GM15510 (cell line): Measurements from ENCODE around the gene PFDN4.

Experiments used
- POLR2A ChIP-seq: IDR thresholded peaks from 3 replicates; pipeline ENCODE4 v1.6.1; 2011; ENCODE audit warnings: borderline replicate concordance; ENCODE audit not compliant: insufficient read length; ENCODE audit errors: extremely low read depth

Gene PFDN4

DNA sequence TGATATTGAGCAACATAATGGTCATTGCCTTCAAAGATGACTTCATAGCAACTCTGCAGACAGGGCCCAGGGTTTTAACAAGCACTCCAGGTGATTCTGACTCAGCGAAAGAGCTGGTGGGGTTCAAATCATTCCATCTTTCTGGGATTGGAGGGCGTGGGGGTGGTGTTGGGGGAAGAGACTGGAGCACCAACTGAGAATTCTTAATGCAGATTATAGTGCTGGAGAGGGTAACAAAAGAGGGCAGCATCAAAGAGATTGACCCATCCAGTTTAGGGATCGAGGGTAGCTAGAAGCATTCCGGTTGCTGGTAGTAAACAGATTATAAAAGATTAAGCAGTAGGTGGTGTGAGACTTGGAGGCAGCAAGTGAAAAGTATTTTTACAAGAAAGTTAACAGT lies 15.9 kb downstream of the PFDN4 start:
- no peak for TF ChIP-seq POLR2A

DNA sequence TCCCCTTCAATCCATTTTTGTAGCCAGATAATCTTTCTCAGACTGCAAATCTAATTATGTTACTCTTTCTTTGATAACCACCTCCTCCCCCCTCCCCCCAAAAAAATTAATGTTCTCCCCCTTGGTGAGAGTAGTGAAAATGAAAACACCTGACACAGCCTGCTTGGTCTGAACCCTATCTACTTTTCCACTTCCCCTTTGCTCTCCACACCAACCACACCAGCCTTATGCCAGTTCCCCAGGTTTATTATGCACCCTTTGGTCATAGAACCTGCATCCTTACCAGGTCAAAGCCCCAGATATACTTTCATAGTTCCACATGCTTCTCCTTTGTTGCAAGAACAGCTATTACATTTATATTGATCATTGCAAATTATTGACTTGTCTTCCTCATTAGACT lies 19.4 kb downstream of the PFDN4 start:
- TF ChIP-seq POLR2A: no peak

DNA sequence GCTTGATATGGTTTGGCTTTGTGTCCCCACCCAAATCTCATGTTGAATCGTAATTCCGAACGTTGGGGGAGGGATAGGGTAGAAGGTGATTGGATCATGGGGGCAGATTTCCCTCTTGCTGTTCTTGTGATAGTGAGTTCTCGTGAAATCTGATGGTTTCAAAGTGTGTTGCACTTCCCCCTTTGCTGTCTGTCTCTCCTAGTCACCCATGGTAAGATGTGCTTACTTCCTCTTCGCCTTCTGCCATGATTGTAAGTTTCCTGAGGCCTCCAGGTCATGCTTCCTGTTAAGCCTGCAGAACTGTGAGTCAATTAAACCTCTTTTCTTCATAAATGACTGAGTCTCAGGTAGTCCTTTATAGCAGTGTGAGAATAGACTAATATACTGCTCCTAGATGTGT lies 19.9 kb downstream of the PFDN4 start:
- no peak for TF ChIP-seq POLR2A

DNA sequence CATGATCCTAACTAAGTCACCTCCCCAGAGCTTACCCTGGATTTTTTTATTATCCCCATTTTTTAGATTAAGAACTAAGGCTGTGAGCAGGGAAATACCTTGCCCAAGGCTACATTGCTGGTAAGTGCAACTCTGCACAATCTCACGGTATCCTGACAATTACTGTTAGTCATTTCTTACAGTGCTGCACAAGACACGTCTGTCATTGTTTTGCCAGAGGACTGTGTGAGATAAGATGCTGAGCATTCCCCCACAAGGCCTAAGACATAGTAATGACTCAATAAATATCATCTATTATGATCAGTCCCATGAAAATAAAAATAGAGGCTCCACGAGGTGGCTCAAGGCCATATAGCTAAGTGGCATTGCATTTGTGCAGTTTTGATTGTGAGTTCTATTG lies 21.0 kb downstream of the PFDN4 start:
- TF ChIP-seq POLR2A: no peak

DNA sequence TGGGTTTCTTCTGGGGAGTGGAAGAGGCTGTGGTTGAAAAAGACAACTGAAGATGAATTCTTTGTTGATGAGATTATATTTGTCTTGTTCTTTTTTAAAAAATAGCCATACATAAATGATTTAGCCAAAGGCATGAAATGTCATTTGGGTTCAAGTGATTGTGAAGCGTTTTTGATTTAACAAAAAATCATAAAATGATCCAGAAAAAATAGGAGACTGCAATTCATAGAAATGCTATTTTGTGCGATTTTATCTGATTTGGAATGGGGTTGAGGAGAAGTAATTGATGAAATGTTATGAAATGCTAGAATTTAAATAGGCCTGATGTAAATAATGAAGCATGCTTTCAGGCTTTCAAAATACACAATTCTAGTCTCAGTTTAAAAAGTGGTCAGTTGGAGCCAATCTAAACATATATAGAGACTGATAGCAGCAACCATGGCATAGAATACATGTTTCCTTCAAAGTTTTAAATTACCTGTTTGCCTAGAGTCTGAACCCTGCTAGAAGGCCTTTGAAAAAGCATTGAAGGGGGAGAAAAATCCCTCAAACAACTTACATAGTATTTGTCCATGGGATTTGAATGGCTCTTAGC lies 21.8 kb downstream of the PFDN4 start:
- TF ChIP-seq POLR2A: no peak

DNA sequence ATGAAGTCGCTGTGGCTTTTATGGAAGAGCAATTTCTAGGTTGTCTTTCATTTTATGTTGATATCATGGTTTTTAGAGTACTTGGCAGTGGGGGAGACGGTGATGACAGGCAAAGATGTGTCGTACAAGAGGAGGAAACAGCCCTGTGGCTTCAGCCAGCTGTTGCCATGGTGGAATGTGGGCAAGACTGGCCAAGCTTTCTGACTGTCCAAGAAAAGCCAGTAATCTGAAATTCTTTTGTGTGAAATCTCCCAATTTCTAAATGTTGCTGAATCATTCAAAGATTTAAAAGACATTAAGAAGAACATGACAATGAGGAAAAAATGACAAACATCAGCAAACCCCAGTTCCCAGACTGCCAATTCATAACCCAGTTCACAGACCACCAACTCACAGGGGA lies 23.1 kb downstream of the PFDN4 start:
- no peak for TF ChIP-seq POLR2A

DNA sequence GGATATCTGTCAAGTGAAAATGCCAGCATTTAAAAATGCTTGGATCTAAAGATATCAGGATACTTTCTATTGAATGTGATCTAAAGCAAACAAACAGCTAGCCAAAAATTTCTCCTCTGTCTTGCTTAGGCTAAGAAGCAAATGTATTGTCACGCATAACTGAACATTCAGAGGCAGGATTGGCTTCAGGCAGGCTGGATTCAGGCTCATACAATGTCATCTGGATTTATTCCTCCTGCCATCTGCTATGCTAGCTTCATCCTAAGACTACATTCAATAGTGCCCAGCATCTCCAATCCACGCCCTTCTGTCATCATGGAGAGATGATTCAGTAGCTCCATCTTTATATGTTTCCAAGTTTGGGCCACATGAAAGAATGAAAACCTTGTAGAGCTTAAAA lies 27.1 kb downstream of the PFDN4 start:
- no peak for TF ChIP-seq POLR2A

DNA sequence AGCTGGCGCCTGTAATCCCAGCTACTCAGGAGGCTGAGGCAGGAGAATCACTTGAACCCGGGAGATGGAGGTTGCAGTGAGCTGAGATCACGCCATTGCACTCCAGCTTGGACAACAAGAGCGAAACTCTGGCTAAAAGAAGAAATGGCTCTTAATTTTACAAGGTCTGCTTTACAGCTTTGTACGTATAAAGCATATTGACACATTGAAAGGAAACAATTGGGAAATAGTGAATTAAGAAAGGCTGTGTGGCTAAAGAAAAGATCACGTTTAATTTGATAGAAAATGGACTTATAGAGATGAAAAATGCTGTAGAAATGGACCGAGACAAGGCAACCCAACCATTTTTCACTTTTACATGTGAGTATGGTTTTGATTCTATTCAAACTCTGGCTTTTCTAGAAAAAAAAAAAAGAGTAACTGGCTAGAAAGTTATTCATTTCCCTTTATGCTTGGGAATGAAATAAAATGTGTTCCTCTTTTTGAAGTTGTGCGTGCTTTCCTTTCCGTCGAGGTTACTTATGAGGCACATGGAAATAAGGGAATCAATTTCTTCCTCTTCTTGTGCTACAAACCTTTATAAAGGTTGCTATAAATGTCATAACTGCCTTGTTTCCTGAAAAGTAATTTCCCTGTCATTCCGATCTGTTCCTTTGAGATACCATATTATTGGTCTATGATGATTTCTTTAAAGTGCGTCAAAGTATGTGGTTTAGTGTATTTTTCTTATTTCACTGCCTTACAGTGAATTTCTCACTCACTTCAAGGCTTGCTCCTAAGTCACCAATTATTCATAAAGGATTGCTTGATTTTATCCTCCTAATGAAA lies 29.4 kb downstream of the PFDN4 start:
- TF ChIP-seq POLR2A: no peak

DNA sequence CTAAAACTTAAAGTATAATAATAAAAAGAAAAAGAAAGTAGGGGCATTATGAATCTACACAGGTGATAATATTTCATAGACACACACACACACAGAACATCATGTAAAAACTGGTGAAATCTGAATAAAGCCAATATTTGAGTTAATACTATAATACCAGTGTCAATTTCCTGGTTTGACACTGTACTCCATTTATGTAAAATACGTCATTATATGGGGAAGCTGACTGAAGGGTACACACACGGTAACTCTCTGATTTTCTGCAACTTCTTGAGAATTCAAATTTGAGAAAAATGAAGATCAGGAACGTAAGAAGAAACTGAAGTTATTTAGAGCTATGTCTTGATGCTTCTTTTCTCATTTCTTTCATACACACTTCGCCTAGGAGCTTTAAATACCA lies 36.2 kb downstream of the PFDN4 start:
- TF ChIP-seq POLR2A: no peak

DNA sequence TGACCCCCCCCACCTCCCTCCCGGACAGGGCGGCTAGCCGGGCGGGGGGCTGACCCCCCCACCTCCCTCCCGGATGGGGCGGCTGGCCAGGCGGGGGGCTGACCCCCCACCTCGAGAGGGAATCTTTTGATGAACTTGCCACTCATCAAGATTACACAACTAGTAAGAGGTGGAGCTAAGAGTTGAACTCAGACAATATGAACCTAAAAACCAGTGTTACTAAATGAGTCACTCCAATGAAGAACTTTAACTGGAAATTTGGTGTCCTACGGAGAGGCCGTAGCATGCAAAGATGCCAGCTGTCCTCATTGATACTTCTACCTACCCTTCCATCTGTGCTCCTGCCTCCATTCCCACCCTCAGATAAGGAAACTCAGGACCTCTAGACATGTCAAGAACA lies 42.8 kb downstream of the PFDN4 start:
- TF ChIP-seq POLR2A: no peak

DNA sequence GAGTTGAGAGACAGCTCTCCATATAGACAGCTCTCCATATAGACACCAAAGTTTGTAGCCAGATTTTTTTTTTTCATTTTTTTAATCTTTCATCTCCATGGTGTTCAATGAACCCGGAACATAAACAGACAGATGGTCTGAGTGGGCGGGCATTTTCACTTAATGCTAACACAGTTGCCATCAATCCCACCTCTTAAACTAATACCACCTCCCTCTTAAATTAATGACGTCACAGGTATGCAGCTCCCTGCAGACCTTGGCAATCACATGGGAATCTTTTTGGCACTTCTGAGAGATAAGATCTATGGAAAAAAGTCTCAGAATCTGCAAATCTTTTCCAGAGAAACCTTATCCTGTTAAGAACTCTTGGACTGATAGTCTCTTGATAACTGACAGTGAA lies 43.2 kb downstream of the PFDN4 start:
- no peak for TF ChIP-seq POLR2A

DNA sequence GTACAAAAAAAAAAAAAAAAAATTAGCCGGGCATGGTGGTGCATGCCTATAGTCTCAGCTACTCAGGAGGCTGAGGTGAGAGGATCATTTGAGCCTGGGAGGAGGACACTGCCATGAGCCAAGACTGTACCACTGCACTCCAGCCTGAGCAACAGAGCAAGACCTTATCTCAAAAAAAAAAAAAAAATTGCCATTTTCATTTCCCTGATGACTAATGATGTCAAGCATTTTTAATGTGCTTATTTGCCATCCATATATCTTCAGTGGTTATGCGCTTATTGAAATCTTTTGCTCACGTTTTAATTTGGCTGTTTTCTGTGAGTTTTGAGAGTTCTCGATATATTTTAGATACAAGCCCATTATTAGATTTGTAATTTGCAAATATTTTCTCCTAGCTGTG lies 46.7 kb downstream of the PFDN4 start:
- no peak for TF ChIP-seq POLR2A

DNA sequence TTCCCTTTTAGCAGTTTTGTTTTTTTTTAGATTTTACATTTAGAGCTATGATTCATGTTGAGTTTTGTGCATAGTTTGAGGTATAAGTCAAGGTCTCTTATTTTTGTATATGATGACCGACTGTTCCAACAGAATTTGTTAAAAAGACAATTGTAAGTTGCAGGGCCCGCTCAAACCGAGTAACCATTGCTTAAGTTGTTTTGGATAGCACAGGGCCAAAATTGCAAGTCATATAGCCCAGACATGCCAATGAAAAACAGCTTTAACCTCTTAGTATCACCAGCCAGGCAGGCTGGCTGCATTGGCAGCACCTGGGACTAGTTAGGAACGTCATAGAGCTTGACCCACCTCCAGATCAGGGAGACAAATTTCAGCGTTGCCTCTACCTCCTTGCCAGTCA lies 47.3 kb downstream of the PFDN4 start:
- TF ChIP-seq POLR2A: no peak

DNA sequence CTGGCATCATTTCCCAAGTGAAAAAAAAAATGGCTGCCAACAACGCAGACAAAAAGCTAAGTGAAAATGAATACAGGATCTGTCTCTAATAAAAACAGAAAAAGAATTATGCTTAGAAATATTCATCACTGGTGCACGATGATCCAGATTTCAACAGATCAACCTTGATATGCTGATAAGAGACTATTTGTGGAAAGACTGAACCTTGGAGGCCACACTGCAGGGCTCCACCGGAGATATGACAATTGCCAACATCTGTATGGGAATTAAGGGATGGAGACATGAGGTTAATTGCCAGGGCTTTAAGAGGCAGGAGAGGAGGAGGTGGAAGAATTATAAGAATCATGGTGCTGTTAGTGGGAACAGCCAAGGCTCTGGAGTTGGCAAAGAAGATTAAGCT lies 48.3 kb downstream of the PFDN4 start:
- no peak for TF ChIP-seq POLR2A

DNA sequence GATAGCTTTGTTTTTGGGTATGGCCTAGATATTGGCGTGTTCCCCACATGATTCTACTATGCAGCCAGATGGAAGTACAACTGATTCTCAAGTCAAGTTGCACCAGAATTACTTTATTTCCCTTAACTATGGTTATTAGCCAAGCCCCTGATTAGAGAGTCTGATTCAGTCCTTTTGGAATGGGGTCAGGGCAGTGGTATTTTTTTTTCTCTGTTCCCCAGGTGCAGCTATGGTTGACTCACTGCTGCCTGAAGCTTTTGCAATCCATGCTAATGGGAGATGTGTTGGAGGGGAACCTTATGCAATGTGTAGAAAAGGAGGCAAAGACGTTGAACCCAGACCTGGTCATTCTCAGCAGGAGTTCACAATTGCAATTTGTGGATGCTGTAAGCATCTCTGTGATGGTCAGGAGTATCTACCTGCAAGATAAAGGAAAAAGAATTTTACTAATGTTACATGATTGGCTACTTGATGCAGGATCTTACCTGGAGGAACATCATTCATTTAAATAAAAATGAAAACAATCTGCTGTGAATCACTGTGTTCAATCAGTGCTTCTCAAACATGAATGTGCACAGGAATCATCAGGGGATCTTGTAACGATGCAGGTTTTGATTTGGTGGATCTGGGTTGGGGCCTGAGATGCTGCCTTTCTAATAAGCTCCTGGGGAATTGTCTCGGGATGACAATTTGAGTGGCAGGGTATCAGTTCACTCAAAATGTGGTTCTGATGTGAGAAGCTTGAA lies 49.4 kb downstream of the PFDN4 start:
- TF ChIP-seq POLR2A: no peak

DNA sequence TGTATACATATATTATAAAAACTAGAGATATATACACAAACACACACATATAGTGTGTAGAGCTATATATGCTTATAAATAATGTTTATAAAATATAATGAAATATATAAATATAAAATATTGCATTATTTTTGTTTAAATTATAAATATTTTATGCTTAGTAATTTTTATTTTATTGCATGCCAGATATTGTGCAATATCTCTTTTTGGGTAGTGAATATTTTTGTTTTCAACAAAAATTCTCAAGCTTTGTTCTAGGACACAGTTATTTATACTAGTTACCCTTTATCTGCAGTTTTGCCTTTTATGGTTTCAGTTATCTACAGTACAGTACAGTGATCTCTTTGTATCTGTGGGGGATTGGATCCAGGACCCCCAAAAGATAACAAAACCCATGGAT lies 52.2 kb downstream of the PFDN4 start:
- no peak for TF ChIP-seq POLR2A
